AG04450 (cell line): ENCODE results near the gene GMNC. TPM values are rescaled to one million over a fixed set of nuclear protein-coding genes. Genes with fewer than 3 reads are reported as not detected.

Experiments used
- CTCF ChIA-PET: fragments of 300-600, 350-600 bp; formaldehyde crosslinking; extraction: SDS; loops from one replicate; lab custom pipeline; 2022; ENCODE audit warnings: antibody characterized with exemption, inconsistent platforms; lab: Charles Lee
- POLR2A ChIA-PET: fragments of 350-600 bp; formaldehyde crosslinking; extraction: SDS; loops from one replicate; lab custom pipeline; 2021; ENCODE audit warnings: antibody characterized with exemption, inconsistent platforms; lab: Yijun Ruan, JAX
- DNase-seq: peaks from one replicate; pipeline ENCODE4 v3.0.0-alpha.2; 2011; ENCODE audit warnings: low read depth, low spot score
- H3K27ac ChIP-seq: one replicate; pipeline ENCODE4 v1.5.1; 2012; ENCODE audit warnings: low read depth, low read length, control low read depth
- H3K27me3 ChIP-seq: one replicate; pipeline ENCODE4 v1.6.0; 2012; ENCODE audit warnings: low read length; ENCODE audit not compliant: control insufficient read depth, insufficient read depth
- H3K4me3 ChIP-seq: 2 replicates; pipeline ENCODE4 v1.5.1; 2011; ENCODE audit warnings: mild to moderate bottlenecking, low read depth, low read length, control low read depth
- H3K9me3 ChIP-seq: 2 replicates; pipeline ENCODE4 v1.5.1; 2012; ENCODE audit warnings: low read length; ENCODE audit not compliant: control insufficient read depth, insufficient read depth
- CTCF ChIP-seq: IDR thresholded peaks from 2 replicates; pipeline ENCODE4 v1.5.1; 2011; ENCODE audit warnings: low read depth, low read length, control low read depth, inconsistent platforms
- polyA minus RNA-seq: library from RNA; depleted of rRNA, polyadenylated mRNA; stranded (reverse); fragments of >200 nt; gene quantifications from 2 replicates; pipeline ENCODE4 v1.2.3, GENCODE V29; 2011; rRNA and poly(A)+ RNA removed
- polyA plus RNA-seq: library from polyadenylated mRNA; depleted of rRNA; stranded (reverse); fragments of >200 nt; gene quantifications from 2 replicates; pipeline ENCODE4 v1.2.3, GENCODE V29; 2011; rRNA removed

GMNC gene
- polyA plus RNA-seq (0.02 TPM in 2 replicates), polyA minus RNA-seq (not detected in 2 replicates)

- ChIA-PET POLR2A (no interaction called here), CTCF (interaction anchor here (0.7 to 3.1 kb wide), 5 partner anchors 19 to 188 kb away, joined by 3 to 16 read pairs (median 3); no protein-coding TSS in a partner anchor)
- no peaks in the 10 kb centered on the region for H3K9me3 ChIP-seq
- H3K27ac ChIP-seq, result no peak within 1 kb of the TSS
- DNase-seq, result no peak
- TF ChIP-seq CTCF, result no peak
- no peaks in the 10 kb centered on the region for H3K27me3 ChIP-seq
- H3K4me3 ChIP-seq, result peak within 1 kb of the TSS; percentile 64
Measured at GRCh38 chr3:190862209-190863118, at the start of gene GMNC. TSS of gene GMNC (minus strand) at chr3:190862694. CDS start at chr3:190862615, 79 bp downstream.

- no peaks in the 10 kb centered on the region for H3K9me3 ChIP-seq
- no peak for TF ChIP-seq CTCF
- ChIA-PET POLR2A (no interaction called here), CTCF (no interaction called here)
- H3K27ac ChIP-seq, result no peak overlapping the region
- H3K27me3 ChIP-seq, result no peaks in the 10 kb centered on the region
- no peak for DNase-seq
- no peak overlapping the region for H3K4me3 ChIP-seq
Measured at GRCh38 chr3:190911382-190911781, 48.9 kb upstream of the GMNC start.

GRCh38 chr3:190909908-190910307, 47.4 kb upstream of the GMNC start:
- no peak for DNase-seq
- H3K27me3 ChIP-seq, result no peaks in the 10 kb centered on the region
- no peak overlapping the region for H3K27ac ChIP-seq
- CTCF ChIA-PET, result no interaction called here
- POLR2A ChIA-PET, result no interaction called here
- H3K4me3 ChIP-seq, result no peak overlapping the region
- no peak for TF ChIP-seq CTCF
- H3K9me3 ChIP-seq, result no peaks in the 10 kb centered on the region

GRCh38 chr3:190903156-190903555, 40.7 kb upstream of the GMNC start:
- Histone ChIP-seq H3K4me3 (no peak overlapping the region), H3K27ac (no peak overlapping the region), H3K27me3 (no peaks in the 10 kb centered on the region), H3K9me3 (peaks cover 3% of the 10 kb centered on the region; the same call in 1 of the 2 replicates)
- POLR2A ChIA-PET, result no interaction called here
- CTCF ChIA-PET, result interaction anchor here (1.0 kb wide), 1 partner anchor 19 kb away, joined by 3 read pairs; no protein-coding TSS in a partner anchor
- no peak for TF ChIP-seq CTCF
- no peak for DNase-seq

GRCh38 chr3:190902292-190902691, 39.8 kb upstream of the GMNC start:
- Histone ChIP-seq H3K9me3 (peaks cover 3% of the 10 kb centered on the region; the same call in 1 of the 2 replicates), H3K4me3 (no peak overlapping the region), H3K27me3 (no peaks in the 10 kb centered on the region), H3K27ac (no peak overlapping the region)
- no peak for TF ChIP-seq CTCF
- ChIA-PET POLR2A (no interaction called here), CTCF (interaction anchor here (1.0 kb wide), 1 partner anchor 18 kb away, joined by 3 read pairs; no protein-coding TSS in a partner anchor)
- DNase-seq, result no peak
